SK-N-SH (cell line): ENCODE results near the gene ARHGEF28.

Source experiments
- CTCF ChIP-seq: fragments of 200-600 bp; sonication (generic); IDR thresholded peaks from 2 replicates; pipeline ENCODE4 v1.6.1; 2017; ENCODE audit warnings: antibody characterized with exemption, mild to moderate bottlenecking, moderate library complexity
- EP300 ChIP-seq, 2 experiments: IDR thresholded peaks; 2 replicates each; pipeline versions ENCODE4 v1.4.0 to v1.6.1; 2012; ENCODE audit warnings: borderline replicate concordance in 1 of 2, low read depth in 1 of 2, low read length in 1 of 2
- FOXJ3 ChIP-seq: sonication (generic); formaldehyde crosslinking; IDR thresholded peaks from 2 replicates; pipeline ENCODE4 v1.5.1; 2020; ENCODE audit warnings: mild to moderate bottlenecking, missing genetic modification reagents
- GABPA ChIP-seq: IDR thresholded peaks from 2 replicates; pipeline ENCODE4 v1.4.0; 2012; ENCODE audit warnings: low read depth, mild to moderate bottlenecking
- MAX ChIP-seq: IDR thresholded peaks from 2 replicates; pipeline ENCODE4 v1.4.0; 2012; ENCODE audit warnings: low read depth
- POLR2AphosphoS5 ChIP-seq: IDR thresholded peaks from 2 replicates; pipeline ENCODE4 v1.6.1; 2012; ENCODE audit warnings: low read depth, low read length
- RCOR1 ChIP-seq: fragments of 150-350 bp; IDR thresholded peaks from 2 replicates; pipeline ENCODE4 v1.6.1; 2017; ENCODE audit warnings: antibody characterized with exemption, low read length
- SMC3 ChIP-seq: IDR thresholded peaks from 2 replicates; pipeline ENCODE4 v1.6.1; 2012; ENCODE audit warnings: low read depth, low read length, improper control_type of control experiment
- TAF1 ChIP-seq: IDR thresholded peaks from 2 replicates; pipeline ENCODE4 v1.6.1; 2012; ENCODE audit warnings: low read depth, mild to moderate bottlenecking, low read length, moderate library complexity, borderline replicate concordance
- TEAD4 ChIP-seq: IDR thresholded peaks from 2 replicates; pipeline ENCODE4 v1.4.0; 2012; ENCODE audit warnings: mild to moderate bottlenecking, borderline replicate concordance; ENCODE audit not compliant: insufficient read depth
- YY1 ChIP-seq: IDR thresholded peaks from 2 replicates; pipeline ENCODE4 v1.4.0; 2012; ENCODE audit warnings: low read depth, mild to moderate bottlenecking
- TF ChIP-seq, protein P1 (sequence below): IDR thresholded peaks from 2 replicates; pipeline ENCODE4 v1.4.0; 2012; ENCODE audit warnings: low read depth, borderline replicate concordance

DNA sequence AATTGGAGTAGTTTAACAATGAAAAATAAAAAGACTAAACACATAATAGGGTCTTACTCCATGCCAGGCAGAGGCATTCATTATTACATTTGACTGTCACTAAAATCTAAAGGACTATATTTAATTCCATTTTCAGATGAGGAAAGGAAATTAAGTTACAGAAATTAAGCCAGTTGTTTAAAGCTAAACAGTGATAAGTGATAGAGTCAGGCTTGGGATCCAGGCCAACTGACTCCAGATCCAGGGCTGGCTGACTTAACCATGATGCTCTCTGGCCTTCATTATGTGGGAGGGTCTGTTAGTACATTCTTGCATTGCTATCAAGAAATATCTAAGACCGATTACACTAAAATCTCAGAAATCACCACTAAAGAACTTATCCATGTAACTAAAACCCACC lies 107.2 kb downstream of the ARHGEF28 start:
- TF ChIP-seq GABPA (no peak), POLR2AphosphoS5 (peak; percentile 23; the same call in 1 of the 2 replicates), CTCF (no peak), TEAD4 (no peak), SMC3 (no peak), FOXJ3 (CRISPR knock-in tag) (peak; percentile 46; the same call in 1 of the 2 replicates), TAF1 (no peak), RCOR1 (peak; percentile 84), MAX (no peak), YY1 (no peak), EP300 (IDR thresholded peaks at IDR 0.05; ENCODE audit: borderline replicate concordance in 1 of 2, low read depth in 1 of 2, low read length in 1 of 2) (peak in 1 of 2 experiments; percentile 62; a peak in 1 of 4 replicates)
- TF ChIP-seq, protein P1, sequence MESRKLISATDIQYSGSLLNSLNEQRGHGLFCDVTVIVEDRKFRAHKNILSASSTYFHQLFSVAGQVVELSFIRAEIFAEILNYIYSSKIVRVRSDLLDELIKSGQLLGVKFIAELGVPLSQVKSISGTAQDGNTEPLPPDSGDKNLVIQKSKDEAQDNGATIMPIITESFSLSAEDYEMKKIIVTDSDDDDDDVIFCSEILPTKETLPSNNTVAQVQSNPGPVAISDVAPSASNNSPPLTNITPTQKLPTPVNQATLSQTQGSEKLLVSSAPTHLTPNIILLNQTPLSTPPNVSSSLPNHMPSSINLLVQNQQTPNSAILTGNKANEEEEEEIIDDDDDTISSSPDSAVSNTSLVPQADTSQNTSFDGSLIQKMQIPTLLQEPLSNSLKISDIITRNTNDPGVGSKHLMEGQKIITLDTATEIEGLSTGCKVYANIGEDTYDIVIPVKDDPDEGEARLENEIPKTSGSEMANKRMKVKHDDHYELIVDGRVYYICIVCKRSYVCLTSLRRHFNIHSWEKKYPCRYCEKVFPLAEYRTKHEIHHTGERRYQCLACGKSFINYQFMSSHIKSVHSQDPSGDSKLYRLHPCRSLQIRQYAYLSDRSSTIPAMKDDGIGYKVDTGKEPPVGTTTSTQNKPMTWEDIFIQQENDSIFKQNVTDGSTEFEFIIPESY: no peak
